GM12892 (cell line): ENCODE measurements around the gene CDC45.

Experiments
- DNase-seq: peaks from one replicate; pipeline ENCODE4 v3.0.0; 2011; ENCODE audit not compliant: insufficient read length
- FAIRE-seq: peaks from 2 replicates; lab custom pipeline; 2011; peaks lifted over from hg19 to GRCh38; lab: Jason Lieb, UNC
- POLR2A ChIP-seq: IDR thresholded peaks from 2 replicates; pipeline ENCODE4 v1.6.1; 2011; ENCODE audit warnings: low read depth, low read length, control low read depth
- POLR2AphosphoS5 ChIP-seq: IDR thresholded peaks from 2 replicates; pipeline ENCODE4 v1.6.1; 2011; ENCODE audit warnings: low read depth, low read length, control low read depth
- TAF1 ChIP-seq: IDR thresholded peaks from 2 replicates; pipeline ENCODE4 v1.6.1; 2011; ENCODE audit warnings: low read depth, mild to moderate bottlenecking, control low read depth, low read length, borderline replicate concordance

The CDC45 gene

DNA sequence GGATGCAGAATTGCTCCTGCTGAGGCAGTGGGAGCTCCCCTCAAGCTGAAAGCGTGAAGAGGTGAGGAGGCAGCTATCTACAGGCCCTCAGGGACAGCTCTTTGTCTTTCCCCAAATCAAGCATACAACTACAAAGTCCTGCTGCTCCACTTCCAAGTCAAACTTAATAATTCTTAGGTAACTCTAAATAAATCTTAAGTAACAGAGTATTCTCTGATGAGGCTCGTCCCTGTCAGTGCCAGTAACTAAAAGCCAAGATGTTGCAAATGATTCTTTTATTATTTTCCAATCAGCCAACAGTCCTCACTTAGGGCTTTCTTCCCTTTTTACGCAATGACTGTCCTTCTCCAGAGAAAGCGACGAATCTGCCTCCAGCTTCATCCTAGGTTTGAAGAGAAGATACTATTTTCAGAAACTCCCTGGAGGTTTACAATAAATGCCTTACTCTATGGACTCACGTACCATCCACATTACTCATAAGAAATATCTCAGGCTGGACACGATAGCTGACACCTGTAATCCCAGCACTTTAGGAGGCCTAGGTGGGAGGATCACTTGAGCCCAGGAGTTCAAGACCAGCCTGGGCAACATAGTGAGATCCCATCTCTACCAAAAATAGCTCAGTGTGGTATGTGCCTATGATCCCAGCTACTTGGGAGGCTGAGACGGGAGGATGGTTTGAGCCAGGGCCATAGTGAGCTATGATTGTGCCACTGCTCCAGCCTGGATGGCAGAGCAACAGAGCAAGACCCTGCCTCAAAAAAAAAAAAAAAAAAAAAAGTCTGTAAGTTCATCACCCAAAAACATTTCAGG, 29.2 kb upstream of the CDC45 start:
- no peak for TF ChIP-seq TAF1
- DNase-seq (no peak), FAIRE-seq (no peak)

DNA sequence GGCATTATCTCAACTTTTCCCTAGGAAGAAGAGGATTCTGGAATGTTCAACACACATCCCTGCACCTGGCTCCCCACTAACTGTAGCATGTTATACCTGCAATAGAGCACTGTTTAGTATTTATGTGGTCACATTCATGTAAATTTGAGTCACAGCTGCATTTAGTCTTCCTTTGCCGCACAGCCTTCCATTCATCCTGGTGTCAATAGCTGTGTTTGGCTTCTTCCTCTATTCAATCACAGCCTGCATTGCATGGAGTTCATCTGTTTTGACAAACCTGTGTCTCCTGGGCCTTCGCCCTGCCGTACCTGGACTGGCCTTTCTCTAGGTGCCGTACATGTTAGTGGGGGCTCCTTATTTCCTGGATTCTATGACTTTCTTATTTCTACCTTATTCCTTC, 28.1 kb upstream of the CDC45 start:
- no peak for DNase-seq
- TF ChIP-seq POLR2A: no peak
- TF ChIP-seq TAF1: no peak
- no peak for FAIRE-seq

DNA sequence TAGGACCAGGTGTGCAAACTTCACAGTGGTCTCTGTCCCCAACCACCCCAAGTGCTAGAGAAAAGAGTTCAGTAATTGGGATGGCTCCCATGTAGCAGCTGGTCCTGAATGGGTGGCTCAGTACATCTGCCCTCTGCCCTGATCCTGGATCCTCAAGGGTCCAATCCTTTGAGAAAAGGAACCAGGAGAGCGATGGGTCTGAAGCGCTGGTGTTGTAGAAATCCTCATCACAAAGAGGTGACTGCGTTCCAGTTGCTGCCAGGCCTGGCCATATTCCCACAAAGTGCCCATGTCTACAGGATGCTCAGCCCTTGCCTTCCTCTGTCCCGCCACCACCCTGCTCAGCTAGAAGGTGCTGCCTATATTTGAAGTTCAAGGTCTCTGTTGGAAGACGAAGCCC, 26.0 kb upstream of the CDC45 start:
- no peak for FAIRE-seq
- DNase-seq: no peak
- TF ChIP-seq TAF1 (no peak), POLR2AphosphoS5 (no peak), POLR2A (no peak)

DNA sequence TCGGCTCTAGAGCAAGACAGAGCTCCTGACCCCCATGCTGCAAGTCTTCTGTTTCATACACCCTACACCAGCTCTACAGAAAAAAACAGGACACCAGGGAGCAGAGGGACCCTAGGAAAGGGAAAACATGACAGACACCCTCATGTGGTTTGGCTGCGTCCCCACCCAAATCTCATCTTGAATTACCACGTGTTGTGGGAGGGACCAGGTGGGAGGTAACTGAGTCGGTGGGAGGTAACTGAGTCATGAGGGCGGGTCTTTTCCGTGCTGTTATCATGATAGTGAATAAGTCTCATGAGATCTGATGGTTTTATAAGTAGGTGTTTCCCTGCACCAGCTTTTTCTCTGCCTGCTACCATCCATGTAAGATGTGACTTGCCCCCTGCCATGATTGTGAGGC, 25.6 kb upstream of the CDC45 start:
- DNase-seq: no peak
- no peak for FAIRE-seq
- TF ChIP-seq TAF1 (no peak), POLR2AphosphoS5 (no peak), POLR2A (no peak)

DNA sequence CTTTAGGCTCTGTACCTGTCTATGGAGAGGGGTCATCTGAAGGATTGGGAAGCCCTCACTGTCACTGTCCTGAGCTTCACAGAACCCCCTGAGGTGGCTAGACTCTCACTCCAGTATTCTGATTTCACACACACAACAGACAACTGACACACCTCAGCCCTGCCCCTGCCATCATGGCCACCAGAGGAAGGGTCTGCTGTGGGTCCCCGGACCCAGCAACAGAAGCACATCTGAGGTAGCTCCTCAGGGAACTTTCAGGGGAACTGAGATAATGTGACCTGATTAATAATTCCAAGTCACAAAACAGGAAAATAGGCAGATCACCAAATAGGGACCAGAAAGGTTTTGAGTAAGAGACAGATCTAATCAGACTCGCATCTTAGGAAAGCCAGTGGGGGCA, 24.7 kb upstream of the CDC45 start:
- no peak for DNase-seq
- no peak for TF ChIP-seq POLR2A
- no peak for TF ChIP-seq TAF1
- no peak for TF ChIP-seq POLR2AphosphoS5
- no peak for FAIRE-seq

DNA sequence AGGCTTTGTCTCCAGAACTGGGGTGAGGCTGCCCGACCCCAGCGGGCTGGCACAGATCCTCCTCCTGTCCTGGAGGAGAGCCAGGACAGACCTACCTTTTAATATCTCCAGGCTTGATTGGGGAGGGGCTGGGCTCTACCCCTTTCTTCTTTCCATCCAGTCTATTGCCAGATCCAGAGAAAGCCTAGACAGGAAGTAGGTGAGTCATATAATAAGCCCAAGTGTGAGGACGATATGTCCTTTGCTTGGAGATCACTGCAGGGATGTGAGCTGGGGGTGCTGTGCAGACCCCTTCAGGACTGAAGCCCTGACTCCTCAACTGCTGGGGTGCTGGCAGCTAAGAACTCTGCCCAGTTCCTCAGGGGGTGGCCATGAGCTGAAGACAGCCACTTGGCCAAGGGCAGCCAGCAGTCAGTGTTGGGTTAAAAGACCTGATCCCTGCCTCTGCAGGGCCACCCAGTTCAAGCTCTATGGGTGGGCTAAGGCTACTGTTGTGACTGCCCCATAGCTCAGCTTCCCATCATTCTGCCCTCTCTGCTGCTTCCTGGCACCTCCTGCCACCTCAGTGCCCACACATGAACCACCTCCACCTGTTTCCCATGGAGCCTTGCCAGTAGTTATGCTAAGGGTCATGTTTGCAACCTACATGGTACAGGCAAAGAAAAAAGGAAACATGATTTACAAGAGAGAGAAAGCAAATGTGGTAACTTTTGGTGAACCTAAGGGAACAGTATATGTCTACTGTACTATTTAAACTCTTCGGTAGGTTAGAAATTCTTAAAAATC, 23.9 kb upstream of the CDC45 start:
- FAIRE-seq (no peak), DNase-seq (no peak)
- TF ChIP-seq POLR2A: no peak
- no peak for TF ChIP-seq TAF1
- no peak for TF ChIP-seq POLR2AphosphoS5

DNA sequence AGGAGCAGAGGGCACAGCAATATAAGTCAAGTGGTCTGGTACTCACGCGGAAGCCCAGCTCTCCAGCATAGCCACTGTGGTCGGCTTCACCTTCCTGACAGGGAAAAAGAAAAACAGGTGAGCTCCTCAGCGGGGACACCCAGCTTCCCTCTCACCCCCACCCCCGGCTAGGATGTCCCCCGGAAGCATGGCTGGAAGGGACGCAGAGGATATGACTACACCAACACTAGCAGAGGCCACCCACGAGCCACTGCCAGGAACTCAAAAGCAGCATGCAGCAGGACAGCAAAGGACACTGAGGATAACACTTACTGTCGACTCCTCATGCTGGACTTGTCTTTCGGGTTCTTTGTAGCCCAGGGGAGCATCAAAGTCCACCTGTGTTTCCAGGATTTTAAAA, 23.2 kb upstream of the CDC45 start:
- no peak for FAIRE-seq
- DNase-seq: no peak
- TF ChIP-seq POLR2A: no peak
- no peak for TF ChIP-seq POLR2AphosphoS5
- no peak for TF ChIP-seq TAF1

DNA sequence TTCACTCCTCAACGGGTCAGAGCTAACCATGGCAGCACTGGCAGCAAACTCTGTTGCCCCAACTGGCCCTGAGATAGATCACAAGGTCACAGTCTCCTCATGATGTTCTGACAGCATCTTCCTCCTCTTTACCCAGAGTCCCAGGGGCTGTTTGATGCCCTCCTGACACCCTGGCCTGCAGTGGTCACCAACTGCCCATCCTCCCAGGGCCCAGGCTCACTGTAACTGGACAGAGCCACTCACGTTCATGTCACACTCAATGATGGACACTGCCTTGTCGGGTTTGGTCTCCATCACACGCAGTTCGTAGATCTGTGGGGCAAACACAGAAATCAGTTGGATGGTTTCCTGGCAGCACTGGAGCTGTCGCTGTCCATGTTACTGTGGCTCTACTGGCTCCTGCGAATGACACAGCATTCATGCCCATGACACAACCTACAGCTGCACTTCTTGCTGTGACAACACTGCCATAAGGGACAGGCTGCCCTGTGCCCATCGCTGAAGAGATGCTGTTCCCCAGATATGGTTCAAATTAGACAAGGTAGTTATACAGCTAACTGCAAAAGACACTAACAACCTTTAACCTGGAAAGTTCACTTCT, 21.8 kb upstream of the CDC45 start:
- TF ChIP-seq POLR2AphosphoS5 (no peak), TAF1 (no peak), POLR2A (no peak)
- FAIRE-seq: no peak
- DNase-seq: no peak

DNA sequence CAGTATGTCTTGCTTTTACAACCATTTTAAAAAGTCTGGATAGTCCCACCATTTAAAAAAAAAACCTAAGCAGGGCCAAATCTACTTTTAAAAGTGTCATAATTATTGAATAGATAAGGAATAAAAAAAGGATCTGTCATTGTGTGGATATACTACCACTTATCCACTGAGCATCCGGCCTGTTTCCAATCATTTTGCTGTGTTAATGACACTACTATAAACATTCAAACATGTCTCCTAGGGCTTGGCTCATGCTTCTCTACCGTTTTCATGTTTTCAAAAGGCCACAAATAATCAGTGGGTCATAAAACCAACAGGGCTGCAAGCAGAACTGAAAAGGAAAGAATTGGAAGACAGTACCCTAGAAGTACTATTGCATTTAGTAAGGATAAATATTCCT, 19.7 kb upstream of the CDC45 start:
- no peak for FAIRE-seq
- TF ChIP-seq TAF1 (no peak), POLR2AphosphoS5 (no peak), POLR2A (no peak)
- no peak for DNase-seq

DNA sequence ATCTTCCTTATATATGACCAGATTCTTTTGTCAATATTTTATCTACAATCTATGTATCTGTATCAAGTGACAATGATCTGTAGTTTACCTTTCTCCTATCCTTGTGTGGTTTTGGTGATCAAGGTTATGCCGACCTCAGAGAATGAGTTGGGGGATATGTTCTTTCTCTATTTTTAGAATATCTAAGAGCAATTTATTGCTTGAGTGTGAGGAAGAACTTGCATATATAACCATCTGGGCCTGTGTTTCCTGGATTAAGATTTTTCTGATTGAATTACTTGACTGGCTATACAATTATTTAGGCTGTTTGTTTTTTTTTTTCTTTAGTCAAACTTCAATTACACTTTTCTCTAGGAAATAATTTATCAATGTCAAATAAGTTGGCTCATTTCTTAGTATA, 18.2 kb upstream of the CDC45 start:
- DNase-seq: no peak
- no peak for FAIRE-seq
- TF ChIP-seq TAF1 (no peak), POLR2AphosphoS5 (no peak), POLR2A (no peak)

DNA sequence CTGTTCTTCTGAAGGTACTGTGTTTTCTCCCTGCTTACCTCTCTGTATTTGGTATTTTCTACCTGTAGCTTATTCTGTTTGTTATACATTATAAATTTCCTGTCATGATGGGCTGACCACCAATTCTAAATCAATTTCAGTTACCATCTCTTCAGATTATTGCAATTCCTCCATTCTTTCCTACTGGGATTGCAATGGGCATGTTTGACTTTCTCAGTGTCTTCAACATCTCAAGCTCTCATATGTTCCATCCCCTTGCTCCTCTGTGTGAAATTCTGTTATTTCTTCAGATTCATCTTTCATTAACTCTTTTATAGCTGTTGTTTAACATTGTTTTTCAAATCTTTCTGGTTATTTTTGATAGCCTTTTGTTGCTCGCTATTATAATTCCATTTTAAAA, 16.7 kb upstream of the CDC45 start:
- TF ChIP-seq POLR2AphosphoS5 (no peak), TAF1 (no peak), POLR2A (no peak)
- DNase-seq (no peak), FAIRE-seq (no peak)
